GM18519 (cell line): ENCODE measurements around the gene DPF3.

Source experiments
- ATAC-seq: cut with Tn5 transposase; IDR thresholded peaks from one replicate; pipeline ENCODE4 v1.9.1; 2021; ENCODE audit warnings: mild to moderate bottlenecking, moderate library complexity; ENCODE audit not compliant: unreplicated experiment, low FRiP score

DPF3 gene

DNA sequence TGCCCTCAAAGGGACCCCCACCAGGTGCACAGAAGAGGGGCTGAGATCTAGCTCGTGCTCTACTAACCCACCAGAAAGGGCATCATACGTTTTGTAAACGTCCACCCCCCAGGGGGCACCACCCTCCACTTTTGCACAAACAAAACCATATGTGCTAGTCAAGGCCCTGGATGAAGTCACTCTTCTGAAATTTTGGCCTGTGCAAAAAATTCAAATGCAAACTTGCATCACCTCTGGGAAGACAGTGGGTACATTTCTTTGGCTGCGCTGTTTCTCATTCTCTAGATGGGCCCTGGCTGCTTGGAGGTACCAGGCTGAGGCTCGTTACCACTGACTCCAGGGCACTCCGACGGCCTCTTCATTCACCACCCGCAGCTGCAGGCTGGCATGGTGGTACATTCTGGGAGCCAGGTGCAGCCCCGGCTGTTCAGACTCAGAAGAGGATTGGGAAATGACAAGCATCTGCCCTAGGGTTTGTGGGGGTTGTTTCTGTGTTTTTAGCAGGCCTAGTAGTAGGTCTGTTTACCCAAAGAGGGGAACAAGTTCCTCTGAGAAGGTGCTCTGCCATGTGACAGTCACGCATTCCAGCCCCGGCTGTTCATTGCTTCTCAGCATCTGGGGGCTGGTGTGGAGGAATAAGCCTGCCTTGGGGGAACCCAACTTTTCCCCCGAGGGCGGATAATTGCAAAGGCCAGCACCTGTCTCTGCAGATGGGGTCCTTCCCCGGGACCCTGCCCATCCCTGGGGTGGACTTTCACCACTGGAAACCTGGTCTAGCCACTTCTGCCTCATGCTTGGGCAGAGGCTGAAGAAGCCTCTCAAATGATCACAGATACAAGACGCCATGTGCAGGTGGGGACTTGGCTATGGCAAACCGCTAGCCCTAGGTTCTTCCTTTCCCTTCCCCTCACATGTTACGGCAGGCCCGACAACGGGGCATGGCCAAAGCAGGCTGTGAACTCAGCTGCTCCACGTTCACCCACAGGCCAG, 147.6 kb downstream of the DPF3 start:
- no peak for ATAC-seq

DNA sequence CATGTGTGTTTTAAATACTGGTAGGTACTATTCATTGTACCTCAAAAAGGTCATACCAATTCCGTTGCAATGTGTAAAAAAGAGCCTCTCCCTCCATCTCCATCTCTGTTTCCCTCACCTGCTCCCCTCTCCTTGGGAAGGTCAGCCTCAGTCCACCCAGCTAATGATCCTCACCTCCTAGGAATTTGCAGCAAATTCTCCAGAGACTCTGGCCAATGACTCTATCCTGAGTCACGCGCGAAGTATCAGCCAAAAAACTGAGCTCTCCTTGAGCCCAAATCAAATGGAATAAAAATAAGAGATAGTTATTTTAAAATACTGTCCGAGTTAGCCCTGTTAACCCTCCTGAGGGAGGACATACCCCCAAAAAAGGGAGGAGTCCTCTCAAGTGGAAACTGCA, 148.4 kb downstream of the DPF3 start:
- no peak for ATAC-seq

GRCh38 chr14:72744416-72745120, 149.3 kb downstream of the DPF3 start:
- ATAC-seq = no peak

- no peak for ATAC-seq
These were observed 150.3 kb downstream of the DPF3 start for GRCh38 chr14:72743626-72744025.

- no peak for ATAC-seq
These were observed 151.1 kb downstream of the DPF3 start for GRCh38 chr14:72742838-72743195.

DNA sequence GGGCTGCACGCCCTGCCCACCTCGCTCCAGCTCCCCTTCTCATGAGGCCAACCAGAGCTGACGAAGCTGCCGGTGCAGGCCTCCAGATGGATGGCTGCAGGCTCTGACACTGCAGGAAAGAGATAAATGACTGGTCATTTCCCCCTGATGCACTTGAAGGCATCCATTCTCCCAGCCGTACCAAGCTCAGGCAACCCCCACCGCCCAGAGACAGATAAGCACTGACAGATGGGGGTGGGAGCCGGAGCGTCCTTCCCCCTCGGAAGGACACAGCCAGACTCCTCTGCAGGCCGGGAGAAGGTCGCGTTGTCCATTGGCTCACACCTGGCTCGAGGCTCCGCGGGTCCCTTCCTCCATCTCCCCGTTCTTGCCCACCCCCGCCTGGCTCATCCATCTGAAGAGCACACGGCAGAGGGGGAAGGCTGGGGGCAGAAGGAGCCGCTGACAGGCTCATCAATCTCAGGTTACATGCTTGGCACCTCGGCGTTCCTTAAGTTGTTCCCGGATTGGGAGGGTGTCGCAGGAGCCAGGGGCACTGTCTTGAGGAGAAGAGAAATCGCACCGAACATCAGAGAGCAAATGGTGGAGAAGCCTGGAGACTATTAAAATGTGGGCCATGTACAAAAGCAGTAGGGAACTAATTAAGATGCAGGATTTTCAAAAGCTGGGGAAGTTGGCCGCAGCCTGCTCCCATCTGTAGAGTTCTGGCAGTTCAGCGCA, 151.6 kb downstream of the DPF3 start:
- no peak for ATAC-seq

GRCh38 chr14:72741826-72742117, 152.1 kb downstream of the DPF3 start:
- no peak for ATAC-seq

DNA sequence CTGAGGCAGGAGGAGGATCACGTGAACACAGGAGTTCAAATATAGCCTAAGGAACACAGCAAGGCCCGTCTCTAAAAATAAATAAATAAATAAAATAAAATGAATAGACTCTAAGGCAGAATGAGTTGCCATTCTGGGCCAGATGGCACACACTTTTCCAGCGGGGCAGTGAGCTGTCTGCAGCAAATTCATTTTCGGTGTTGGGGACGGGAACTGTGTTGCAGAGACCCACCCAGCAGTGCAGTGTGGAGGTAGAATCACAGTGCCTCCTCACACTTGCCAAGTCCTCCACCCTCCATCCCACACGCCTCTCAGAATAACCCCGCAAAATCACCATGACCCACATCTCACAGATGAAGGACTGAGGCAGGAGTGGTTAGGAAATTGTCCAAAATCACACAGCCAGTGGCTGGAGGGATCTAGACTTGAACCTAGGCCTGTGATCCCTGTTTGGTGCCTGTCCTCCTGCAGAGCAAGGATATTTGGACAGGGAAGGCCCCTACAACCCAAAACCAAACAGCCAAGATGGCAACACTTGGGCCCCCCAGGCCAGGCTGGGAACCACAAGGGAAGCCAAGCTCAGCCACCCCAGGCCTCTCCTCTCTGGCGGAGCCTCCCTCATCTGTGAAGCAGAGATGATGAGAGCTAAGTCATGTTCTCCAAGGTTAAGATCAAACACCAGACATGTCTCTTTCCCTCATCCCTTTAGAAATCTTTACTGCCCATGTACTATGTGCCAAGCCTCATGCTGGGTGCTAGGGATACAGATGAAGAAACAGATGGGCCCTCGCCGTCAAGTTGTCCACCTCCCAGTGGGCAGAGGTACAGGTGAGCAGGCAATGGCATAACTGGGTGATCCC, 152.7 kb downstream of the DPF3 start:
- no peak for ATAC-seq

DNA sequence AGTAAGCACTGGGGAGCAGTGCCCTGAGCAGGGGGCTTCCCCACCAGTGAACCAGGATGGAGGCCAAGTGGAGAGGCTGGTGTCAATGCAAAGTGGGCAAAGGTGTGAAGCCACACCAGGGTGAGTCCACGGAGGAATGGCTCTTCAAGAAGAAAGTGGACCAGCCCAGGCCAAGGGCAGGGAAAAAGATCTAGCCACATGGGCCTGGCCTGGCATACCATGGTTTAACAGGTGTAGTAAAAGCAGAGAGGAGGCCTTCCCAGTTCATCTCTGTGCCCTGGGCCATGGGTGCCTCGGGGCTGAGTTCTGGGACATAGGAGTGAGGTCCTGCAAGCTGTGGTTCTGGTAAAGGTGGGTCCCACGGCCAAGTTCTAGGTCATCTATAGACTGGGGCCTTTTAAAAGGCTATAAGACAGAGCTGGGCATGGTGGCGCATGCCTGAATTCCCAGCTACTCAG, 153.4 kb downstream of the DPF3 start:
- ATAC-seq = no peak

GRCh38 chr14:72739446-72740405, 154.2 kb downstream of the DPF3 start:
- no peak for ATAC-seq

DNA sequence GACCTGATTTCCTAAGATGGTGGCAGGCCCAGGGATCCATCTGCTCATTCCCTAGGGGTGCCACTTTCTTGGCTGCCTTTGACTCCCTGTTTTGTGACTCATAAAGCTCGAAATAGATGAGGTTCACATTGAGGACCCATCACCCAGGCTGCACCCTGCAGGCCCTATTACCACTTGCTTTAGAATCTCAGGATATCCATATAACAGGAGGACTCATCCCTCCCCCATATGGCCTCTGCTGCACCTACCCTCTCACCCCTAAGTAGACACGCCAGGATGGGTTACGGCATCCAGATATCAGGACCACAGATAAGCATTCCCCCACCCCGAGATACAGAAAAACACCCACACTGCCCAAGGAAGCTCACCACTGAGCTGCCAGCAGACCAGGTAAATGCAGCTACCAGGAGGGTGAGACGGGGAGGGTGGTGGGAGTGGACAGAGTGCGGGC, 155.7 kb downstream of the DPF3 start:
- ATAC-seq = no peak

- no peak for ATAC-seq
These were observed 156.3 kb downstream of the DPF3 start for GRCh38 chr14:72737560-72737943.

GRCh38 chr14:72736786-72737559, 156.9 kb downstream of the DPF3 start:
- ATAC-seq = no peak

GRCh38 chr14:72736308-72736707, 157.6 kb downstream of the DPF3 start:
- ATAC-seq = no peak

- ATAC-seq = no peak
These were observed 161.7 kb downstream of the DPF3 start for GRCh38 chr14:72732022-72732780.

DNA sequence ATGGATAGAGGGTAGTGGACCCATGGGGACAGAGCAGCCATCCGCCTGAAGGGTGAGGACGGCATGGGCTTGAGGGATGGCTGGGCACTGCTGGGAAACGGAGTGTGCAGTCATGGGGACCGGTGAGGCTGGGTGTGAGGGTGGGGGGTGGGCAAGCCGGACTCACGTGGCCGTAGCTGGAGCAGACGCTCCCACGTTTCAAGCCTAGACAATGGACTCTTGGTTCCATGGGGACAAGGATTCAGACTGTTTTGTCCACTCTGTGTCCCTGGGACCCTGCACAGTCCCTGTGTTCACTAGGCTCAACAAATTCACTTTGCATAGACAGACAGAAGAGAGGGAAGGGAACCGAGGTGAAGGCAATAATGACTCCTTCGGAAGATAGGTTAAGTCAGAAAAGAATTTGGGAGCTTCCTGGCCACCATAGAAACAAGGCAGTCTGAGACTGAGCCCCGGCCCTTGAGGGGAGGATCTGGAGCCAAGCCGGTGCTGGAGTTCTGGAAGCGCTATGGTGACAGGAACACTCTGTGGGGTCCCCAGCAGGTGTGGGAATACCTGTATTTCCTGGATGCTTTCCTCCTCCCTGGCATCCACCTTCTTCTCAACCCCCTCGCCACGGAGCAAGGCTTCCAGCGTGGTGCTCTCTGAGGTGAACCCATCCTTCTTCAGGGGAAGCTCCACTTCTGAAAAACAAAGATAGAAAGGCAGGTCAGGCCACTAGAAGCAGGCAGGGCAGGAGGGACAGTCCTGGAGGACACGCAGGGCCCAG, 162.5 kb downstream of the DPF3 start:
- no peak for ATAC-seq

DNA sequence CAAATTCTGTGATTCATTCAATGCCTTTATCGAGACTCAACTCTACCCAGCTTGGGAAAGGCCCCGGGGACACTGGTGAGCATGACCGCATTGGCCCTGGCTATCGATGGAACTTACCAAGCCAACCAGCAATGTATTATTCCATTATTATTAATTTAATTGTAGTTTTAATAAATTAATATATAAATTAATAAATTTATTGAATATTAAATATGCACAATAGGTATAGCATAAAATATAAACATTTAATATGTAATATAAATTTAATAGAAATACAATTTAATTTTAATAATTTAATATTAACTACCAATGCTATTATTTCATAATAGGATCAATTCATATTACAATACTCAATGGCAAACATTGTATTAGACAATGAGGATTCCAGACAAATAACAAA, 163.4 kb downstream of the DPF3 start:
- no peak for ATAC-seq
